Activated CD8-positive, alpha-beta memory T cell treated with anti-CD3 and anti-CD28 coated beads, Interleukin-2, amount 50 U/mL, for 1 hour (primary cell): ENCODE data around the gene RABGAP1L.

Source experiments
- DNase-seq: peaks from one replicate; pipeline ENCODE4 v3.0.0-alpha.2; 2020; ENCODE audit errors: extremely low read depth

Gene RABGAP1L

GRCh38 chr1:174761335-174761734 lies 602.0 kb downstream of the RABGAP1L start:
- no peak for DNase-seq

GRCh38 chr1:174761901-174762585 lies 602.7 kb downstream of the RABGAP1L start:
- DNase-seq = no peak

GRCh38 chr1:174764191-174764590 lies 604.9 kb downstream of the RABGAP1L start:
- no peak for DNase-seq

GRCh38 chr1:174766727-174767126 lies 607.4 kb downstream of the RABGAP1L start:
- no peak for DNase-seq

- no peak for DNase-seq
Measured at GRCh38 chr1:174768516-174768915, 609.2 kb downstream of the RABGAP1L start.

- DNase-seq = no peak
Measured at GRCh38 chr1:174768949-174769348, 609.6 kb downstream of the RABGAP1L start.

- no peak for DNase-seq
Measured at GRCh38 chr1:174769961-174770549, 610.7 kb downstream of the RABGAP1L start.

GRCh38 chr1:174775621-174776020 lies 616.3 kb downstream of the RABGAP1L start:
- DNase-seq = no peak

GRCh38 chr1:174777262-174777661 lies 617.9 kb downstream of the RABGAP1L start:
- no peak for DNase-seq

GRCh38 chr1:174785510-174785909 lies 626.2 kb downstream of the RABGAP1L start:
- no peak for DNase-seq

- DNase-seq = no peak
Measured at GRCh38 chr1:174786358-174786757, 627.0 kb downstream of the RABGAP1L start.

GRCh38 chr1:174786760-174787159 lies 627.4 kb downstream of the RABGAP1L start:
- no peak for DNase-seq

GRCh38 chr1:174788981-174789380 lies 629.7 kb downstream of the RABGAP1L start:
- DNase-seq = no peak

GRCh38 chr1:174789399-174789798 lies 630.1 kb downstream of the RABGAP1L start:
- DNase-seq = no peak

- DNase-seq = no peak
Measured at GRCh38 chr1:174791863-174792262, 632.5 kb downstream of the RABGAP1L start.

GRCh38 chr1:174794861-174795260 lies 635.5 kb downstream of the RABGAP1L start:
- DNase-seq = no peak

GRCh38 chr1:174795806-174796205 lies 636.5 kb downstream of the RABGAP1L start:
- no peak for DNase-seq

- no peak for DNase-seq
Measured at GRCh38 chr1:174797398-174797797, 638.1 kb downstream of the RABGAP1L start.

- no peak for DNase-seq
Measured at GRCh38 chr1:174799136-174799479, 639.8 kb downstream of the RABGAP1L start.

GRCh38 chr1:174800216-174800851 lies 641.0 kb downstream of the RABGAP1L start:
- DNase-seq = no peak

- no peak for DNase-seq
Measured at GRCh38 chr1:174800876-174801275, 641.6 kb downstream of the RABGAP1L start.

GRCh38 chr1:174809755-174810280 lies 650.5 kb downstream of the RABGAP1L start:
- no peak for DNase-seq

- no peak for DNase-seq
Measured at GRCh38 chr1:174812016-174812415, 652.7 kb downstream of the RABGAP1L start.
